ENCODE measurements around the gene PPP1CB.

GRCh38 chr2:28720345-28720744, 31.3 kb upstream of the PPP1CB start:
- TF ChIP-seq, protein P1, sequence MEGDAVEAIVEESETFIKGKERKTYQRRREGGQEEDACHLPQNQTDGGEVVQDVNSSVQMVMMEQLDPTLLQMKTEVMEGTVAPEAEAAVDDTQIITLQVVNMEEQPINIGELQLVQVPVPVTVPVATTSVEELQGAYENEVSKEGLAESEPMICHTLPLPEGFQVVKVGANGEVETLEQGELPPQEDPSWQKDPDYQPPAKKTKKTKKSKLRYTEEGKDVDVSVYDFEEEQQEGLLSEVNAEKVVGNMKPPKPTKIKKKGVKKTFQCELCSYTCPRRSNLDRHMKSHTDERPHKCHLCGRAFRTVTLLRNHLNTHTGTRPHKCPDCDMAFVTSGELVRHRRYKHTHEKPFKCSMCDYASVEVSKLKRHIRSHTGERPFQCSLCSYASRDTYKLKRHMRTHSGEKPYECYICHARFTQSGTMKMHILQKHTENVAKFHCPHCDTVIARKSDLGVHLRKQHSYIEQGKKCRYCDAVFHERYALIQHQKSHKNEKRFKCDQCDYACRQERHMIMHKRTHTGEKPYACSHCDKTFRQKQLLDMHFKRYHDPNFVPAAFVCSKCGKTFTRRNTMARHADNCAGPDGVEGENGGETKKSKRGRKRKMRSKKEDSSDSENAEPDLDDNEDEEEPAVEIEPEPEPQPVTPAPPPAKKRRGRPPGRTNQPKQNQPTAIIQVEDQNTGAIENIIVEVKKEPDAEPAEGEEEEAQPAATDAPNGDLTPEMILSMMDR (conservative IDR thresholded peaks at IDR 0.05; ENCODE audit: low read length), result no peak
- TF ChIP-seq EZH2phosphoT487 (IDR thresholded peaks at IDR 0.05; ENCODE audit: borderline replicate concordance, low read depth, low read length), result no peak
